HG03280 (cell line): ENCODE results near the gene NAGK.
A peak's percentile ranks its signal among the peaks of the same experiment; 100 is the strongest.
"Not testable (repeated sequence)": the region's sequence is repeated elsewhere in the genome, so short reads cannot be mapped to it uniquely, and the experiment has no call there.

Source experiments
- ATAC-seq: cut with Tn5 transposase; IDR thresholded peaks from one replicate; pipeline ENCODE4 v1.9.1; 2021; ENCODE audit warnings: mild to moderate bottlenecking, moderate library complexity; ENCODE audit not compliant: unreplicated experiment

The NAGK gene

DNA sequence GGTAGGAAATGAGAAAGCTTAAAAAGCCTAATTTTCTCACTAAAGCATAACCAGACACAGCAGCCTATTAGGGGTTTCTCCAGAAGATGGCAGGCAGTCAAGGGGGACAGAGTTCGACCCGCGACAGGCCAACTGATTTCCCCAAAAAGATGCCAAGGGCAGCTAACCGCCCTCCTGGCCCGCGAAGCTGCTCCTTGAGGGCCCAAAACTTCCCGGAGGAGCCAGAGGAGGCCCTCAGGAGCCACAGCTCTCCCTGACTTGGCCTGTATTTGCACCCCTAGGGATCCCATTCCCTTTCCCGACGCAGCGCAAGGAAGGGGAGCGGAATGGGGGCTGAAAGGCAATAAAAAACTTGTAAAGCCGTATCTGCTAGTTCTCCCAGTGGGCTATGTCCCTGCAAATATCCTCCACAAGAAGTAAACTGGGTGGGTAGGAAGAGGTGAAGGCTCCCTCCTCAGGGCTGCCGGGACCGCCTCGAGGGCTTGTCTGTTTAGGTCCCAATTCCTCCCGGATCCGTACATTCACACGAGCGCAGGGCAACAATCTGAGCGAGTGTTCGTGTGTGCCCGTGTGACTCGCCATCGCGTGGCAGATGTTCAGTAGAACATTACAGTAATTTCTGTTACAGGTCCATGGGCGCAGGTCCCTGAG, 756 bp upstream of the NAGK start:
- peak; percentile 5 for ATAC-seq

DNA sequence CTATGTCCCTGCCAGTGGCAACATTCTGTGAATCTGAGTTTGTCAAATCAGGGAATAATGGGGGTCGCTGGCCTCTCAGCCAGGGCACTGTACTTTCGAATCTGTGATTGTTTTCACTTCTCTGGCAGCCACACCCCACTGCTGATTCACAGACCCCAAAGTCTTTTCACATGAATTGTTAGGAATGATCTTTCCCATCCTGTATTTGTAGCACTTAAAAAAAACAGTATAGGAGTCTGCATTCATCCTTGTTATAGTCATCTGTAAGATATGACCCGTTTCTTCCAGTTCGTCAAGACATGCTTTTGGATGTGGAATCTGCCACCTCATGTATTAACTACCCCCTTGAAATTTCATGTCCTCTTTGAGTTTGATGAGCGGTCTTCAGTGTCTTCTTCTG, 928 bp downstream of the NAGK start:
- ATAC-seq = no peak

DNA sequence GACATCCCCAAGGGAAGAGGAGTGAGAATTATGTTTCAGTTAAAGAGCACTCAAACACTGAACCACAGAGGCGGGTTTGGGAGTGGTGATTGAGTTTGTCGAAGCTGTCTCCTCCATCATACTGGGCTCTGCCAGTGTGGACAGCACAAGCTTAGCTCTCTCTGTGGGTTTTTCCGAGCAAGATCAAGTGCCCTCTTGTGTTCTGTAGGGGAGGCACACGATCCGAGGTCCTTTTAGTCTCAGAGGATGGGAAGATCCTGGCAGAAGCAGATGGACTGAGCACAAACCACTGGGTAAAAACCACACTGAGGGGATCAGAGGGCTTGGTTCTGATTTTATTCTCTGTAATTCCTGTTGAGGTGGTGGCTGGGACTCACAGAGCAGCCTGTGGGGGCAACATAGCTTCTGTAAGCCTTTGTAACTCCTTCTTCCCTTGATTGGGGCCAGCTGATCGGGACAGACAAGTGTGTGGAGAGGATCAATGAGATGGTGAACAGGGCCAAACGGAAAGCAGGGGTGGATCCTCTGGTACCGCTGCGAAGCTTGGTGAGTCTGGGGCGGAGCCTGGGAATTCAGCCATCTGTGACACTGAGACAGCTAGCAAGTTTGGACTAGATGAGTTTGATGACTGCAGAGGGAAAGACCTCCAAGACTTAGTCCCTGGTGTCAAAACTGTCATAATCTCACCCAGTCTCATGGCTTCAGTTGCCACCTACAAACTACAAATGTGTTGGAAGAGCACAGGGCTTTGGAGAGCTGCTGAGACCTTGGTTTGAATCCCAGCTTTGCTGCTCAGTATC, 2.0 kb downstream of the NAGK start:
- no peak for ATAC-seq

DNA sequence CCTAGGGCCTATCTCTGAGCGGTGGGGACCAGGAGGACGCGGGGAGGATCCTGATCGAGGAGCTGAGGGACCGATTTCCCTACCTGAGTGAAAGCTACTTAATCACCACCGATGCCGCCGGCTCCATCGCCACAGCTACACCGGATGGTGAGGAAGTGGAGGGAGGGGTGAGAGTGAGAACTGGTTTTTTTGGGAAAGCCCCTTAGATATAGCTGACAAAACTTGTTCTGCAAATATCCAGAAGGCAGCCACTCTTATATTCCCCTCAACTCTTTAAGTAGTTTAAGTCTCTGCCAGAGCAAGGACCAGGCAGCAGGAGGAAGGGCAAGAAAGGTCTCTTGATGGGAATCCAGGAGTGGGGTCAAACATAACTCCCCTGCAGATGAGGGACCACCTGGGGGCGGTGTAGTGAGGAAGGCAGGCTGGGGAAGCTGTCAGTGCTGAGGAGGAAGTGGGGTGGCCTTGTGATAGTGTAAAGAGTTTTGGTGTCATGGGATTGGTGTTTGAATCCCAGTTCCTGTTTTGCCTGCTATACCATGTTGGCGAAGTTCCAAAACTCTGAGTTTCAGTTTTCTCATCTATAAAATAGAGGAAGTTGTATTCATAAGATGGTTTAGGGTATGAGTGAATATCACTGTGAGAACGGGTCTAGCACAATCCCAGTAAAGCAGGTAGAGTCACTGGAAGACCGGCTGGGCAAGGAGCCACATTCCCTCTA, 3.4 kb downstream of the NAGK start:
- ATAC-seq = peak; percentile 22

- ATAC-seq = no peak
Measured at GRCh38 chr2:71072492-71072891, 4.0 kb downstream of the NAGK start.

DNA sequence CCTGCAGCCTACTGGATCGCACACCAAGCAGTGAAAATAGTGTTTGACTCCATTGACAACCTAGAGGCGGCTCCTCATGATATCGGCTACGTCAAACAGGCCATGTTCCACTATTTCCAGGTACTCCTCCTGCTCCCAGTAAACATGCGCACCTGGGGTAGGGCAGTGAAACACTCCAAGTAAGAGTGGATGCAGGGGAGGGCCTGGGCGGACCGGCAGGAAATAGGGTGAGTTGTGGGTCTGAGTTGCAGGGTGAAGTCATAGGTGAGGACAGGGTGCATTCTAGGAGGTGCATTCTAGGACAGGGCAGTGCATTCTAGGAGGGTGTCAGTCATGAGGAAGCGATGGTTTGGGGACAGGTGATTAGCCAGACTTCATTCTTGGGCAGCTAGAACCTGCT, 5.0 kb downstream of the NAGK start:
- ATAC-seq = no peak

- no peak for ATAC-seq
Measured at GRCh38 chr2:71074893-71075395, 6.5 kb downstream of the NAGK start.

DNA sequence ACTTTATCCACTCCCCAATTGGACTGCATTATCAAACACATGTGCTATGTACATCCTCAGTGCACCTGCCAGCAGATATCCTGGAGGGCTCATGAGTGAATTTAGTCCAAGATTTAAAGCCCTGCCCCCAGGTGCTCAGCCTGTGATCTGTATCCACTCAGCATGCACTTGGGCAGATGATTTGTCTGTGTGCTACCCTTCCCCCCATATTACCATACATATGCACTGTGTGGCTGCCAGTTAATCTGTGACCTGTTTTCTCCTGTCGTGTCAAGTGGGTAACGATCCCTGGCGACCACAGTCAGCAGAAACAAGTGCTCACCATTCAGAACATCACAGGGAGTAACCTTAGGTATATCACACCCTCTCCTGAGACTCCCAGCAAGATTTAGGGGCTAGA, 10.2 kb downstream of the NAGK start:
- ATAC-seq = no peak

DNA sequence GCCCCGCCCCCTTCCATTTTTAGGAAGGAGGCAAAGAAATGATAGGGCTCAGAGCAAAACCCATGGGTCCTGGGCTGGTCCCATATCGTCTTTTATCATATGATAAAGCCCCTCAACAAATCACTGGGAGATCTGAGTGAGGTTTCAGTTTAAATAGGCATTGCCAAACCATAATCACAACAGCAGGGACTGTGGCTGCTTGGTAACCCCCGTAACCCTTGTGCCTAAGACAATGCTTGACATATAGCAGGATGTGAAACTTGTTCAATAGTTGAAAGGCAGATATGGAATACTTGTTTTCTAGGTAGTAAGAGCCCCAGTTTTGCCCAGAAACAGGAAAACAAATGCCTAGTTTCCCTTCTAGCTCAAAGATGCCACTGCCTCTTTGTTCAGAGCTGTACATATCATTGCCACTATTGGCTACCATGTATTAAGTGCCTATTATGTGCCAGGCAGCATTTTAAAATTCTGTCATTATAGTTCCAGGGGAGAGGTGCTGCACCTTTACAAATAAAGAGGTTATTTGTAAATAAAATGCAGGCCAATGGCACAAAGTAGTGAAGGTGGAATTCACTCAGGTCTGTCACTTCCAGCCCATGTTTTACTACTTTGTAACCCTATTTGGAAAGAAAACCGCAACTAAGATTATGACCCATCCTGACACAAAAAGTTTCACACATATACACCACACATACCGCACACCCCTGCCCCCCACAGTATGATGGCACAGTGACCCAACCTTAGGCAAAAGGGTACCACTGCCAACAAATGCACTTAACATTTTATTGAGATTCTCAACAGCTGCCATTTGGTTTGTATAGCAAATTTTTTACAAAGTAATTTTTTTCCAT, 14.2 kb downstream of the NAGK start:
- ATAC-seq = no peak

- ATAC-seq = not testable (repeated sequence)
Measured at GRCh38 chr2:71083297-71083696, 14.8 kb downstream of the NAGK start.

GRCh38 chr2:71083752-71084312, 15.4 kb downstream of the NAGK start:
- not testable (repeated sequence) for ATAC-seq

- ATAC-seq = not testable (repeated sequence)
Measured at GRCh38 chr2:71085325-71086003, 17.0 kb downstream of the NAGK start.

- not testable (repeated sequence) for ATAC-seq
Measured at GRCh38 chr2:71089475-71089874, 21.0 kb downstream of the NAGK start.

DNA sequence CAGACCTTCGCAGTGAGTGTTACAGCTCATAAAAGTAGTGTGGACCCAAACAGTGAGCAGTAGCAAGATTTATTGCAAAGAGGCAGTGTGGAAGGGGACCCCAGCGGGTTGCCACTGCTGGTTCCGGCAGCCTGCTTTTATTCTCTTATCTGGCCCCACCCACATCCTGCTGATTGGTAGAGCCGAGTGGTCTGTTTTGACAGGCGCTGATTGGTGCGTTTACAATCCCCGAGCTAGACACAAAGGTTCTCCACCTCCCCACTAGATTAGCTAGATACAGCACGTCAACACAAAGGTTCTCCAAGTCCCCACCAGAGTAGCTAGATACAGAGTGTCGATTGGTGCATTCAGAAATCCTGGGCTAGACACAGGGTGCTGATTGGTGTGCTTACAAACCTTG, 23.4 kb downstream of the NAGK start:
- ATAC-seq = not testable (repeated sequence)

DNA sequence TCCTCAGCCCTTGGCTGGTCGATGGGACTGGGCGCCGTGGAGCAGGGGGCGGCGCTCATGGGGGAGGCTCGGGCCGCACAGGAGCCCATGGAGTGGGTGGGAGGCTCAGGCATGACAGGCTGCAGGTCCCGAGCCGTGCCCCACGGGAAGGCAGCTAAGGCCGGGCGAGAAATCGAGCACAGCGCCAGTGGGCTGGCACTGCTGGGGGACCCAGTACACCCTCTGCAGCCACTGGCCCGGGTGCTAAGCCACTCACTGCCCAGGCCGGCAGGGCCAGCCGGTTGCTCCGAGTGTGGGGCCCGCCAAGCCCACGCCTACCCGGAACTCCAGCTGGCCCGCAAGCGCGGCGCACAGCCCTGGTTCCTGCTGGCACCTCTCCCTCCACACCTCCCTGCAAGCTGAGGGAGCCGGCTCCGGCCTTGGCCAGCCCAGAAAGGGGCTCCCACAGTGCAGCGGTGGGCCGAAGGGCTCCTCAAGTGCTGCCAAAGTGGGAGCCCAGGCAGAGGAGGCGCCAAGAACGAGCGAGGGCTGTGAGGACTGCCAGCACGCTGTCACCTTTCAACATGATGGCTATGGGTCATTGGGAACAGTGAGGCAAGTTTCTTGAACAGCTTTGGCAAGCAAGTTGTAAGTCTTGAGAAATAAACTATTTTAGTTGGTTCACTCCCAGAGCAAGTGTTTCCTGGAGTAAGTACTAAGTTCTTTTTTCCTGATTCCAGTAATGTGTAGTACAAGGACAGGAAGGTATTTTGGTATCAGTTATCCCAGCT, 24.2 kb downstream of the NAGK start:
- not testable (repeated sequence) for ATAC-seq

- no peak for ATAC-seq
Measured at GRCh38 chr2:71100195-71100964, 31.9 kb downstream of the NAGK start.

DNA sequence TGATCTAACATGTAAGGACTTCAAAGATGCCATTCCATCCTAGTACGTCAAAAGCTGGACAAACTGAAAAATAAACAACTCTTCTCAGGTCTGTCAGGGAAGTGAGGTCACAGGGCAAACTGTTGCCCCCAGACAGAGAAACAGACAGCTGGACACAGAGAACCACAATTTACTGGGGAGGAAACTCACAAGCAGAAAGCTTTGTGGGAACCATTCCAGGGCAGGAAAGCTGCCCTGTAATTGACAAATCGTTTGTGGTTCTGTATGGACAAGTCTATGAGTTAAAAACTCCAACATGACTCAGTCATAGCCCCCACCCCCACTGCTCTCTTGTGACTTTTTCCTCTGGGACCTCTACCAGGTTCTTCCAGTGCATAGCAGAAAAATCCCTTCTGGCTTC, 33.2 kb downstream of the NAGK start:
- no peak for ATAC-seq

DNA sequence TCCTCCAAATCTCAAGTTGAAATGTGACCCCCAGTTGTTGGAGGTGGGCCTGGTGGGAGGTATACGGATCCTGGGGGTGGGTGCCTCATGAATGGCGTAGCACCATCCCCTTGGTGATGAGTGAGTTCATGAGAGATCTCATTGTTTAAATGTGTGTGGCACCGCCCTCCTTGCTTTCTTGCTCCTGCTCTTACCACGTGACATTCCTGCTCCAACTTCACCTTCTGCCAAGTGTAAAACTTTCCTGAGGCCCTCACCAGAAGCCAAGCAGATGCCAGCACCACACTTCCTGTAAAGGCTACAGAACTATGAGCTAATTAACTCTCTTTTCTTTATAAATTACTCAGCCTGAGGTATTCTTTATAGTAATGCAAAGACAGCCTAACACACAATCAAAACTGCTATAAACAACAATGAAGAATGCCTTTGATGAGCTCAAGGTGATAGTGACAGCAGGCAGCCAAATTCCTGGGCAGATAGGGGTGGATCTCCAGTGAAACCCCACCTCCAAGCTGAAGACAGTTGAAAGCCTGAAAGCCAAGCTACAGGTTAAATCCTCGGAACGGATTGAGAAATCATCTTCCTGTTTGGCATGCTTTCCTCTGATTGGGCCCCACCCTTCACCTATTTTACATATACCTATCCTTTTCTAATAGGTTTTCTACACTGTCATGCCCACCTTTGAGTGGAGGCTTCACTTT, 34.7 kb downstream of the NAGK start:
- ATAC-seq = no peak
